A549 (cell line): ENCODE results near the gene COPS6. TPM values are rescaled to one million over a fixed set of nuclear protein-coding genes. Genes with fewer than 3 reads are reported as not detected.

ENCODE experiments used
- ATOH8 ChIP-seq: fragments of 250-450 bp; sonication (Bioruptor Pico); IDR thresholded peaks from 2 replicates; pipeline ENCODE4 v1.5.0; 2020; ENCODE audit warnings: low read depth, mild to moderate bottlenecking, moderate library complexity
- CBX2 ChIP-seq: fragments of 200-600 bp; sonication (generic); IDR thresholded peaks from 2 replicates; pipeline ENCODE4 v1.6.1; 2016; ENCODE audit warnings: low read depth, mild to moderate bottlenecking, borderline replicate concordance
- CBX8 ChIP-seq: fragments of 200-600 bp; sonication (generic); IDR thresholded peaks from 2 replicates; pipeline ENCODE4 v1.6.1; 2016
- CEBPB ChIP-seq, 2 experiments: fragments of >200 bp in 1 of 2; sonication (Bioruptor Twin) in 1 of 2; formaldehyde crosslinking in 1 of 2; IDR thresholded peaks; 2 replicates each; pipeline ENCODE4 v1.6.1; 2012 to 2016
- CHD2 ChIP-seq: fragments of 150-350 bp; IDR thresholded peaks from 2 replicates; pipeline ENCODE4 v1.6.1; 2014; ENCODE audit warnings: low read length; ENCODE audit not compliant: partially characterized antibody
- CHD4 ChIP-seq: fragments of 200-600 bp; sonication (generic); IDR thresholded peaks from 2 replicates; pipeline ENCODE4 v1.6.1; 2016; ENCODE audit warnings: antibody characterized with exemption, mild to moderate bottlenecking, borderline replicate concordance
- EHF ChIP-seq: fragments of 250-450 bp; sonication (Bioruptor Pico); IDR thresholded peaks from 2 replicates; pipeline ENCODE4 v1.5.0; 2020; ENCODE audit warnings: mild to moderate bottlenecking
- ESRRA ChIP-seq: fragments of 150-350 bp; IDR thresholded peaks from 2 replicates; pipeline ENCODE4 v1.6.1; 2014; ENCODE audit warnings: mild to moderate bottlenecking, low read length, borderline replicate concordance
- FOSB ChIP-seq: fragments of 250-450 bp; sonication (Bioruptor Pico); IDR thresholded peaks from 2 replicates; pipeline ENCODE4 v1.5.0; 2020; ENCODE audit warnings: mild to moderate bottlenecking, moderate library complexity
- FOSL2 ChIP-seq, 2 experiments: fragments of 450-650 bp in 1 of 2; fragments of >200 bp in 1 of 2; sonication (Bioruptor Twin) in 1 of 2; formaldehyde crosslinking; IDR thresholded peaks; 2 replicates each; pipeline versions ENCODE4 v1.5.0 to v1.6.1; 2016 to 2020; ENCODE audit warnings: mild to moderate bottlenecking in 1 of 2, moderate library complexity in 1 of 2
- GATA3 ChIP-seq: IDR thresholded peaks from 2 replicates; pipeline ENCODE4 v1.6.1; 2012; ENCODE audit warnings: borderline replicate concordance
- HEYL ChIP-seq: fragments of 250-450 bp; sonication (Bioruptor Pico); IDR thresholded peaks from 2 replicates; pipeline ENCODE4 v1.8.0; 2021; ENCODE audit warnings: mild to moderate bottlenecking, moderate library complexity
- HMGXB4 ChIP-seq: fragments of 250-450 bp; sonication (Bioruptor Pico); IDR thresholded peaks from 2 replicates; pipeline ENCODE4 v1.5.0; 2021; ENCODE audit warnings: mild to moderate bottlenecking, moderate library complexity, borderline replicate concordance
- HOXA7 ChIP-seq: fragments of 250-450 bp; sonication (Bioruptor Pico); IDR thresholded peaks from 2 replicates; pipeline ENCODE4 v1.5.0; 2020; ENCODE audit warnings: mild to moderate bottlenecking, moderate library complexity
- HOXB5 ChIP-seq: fragments of 250-450 bp; sonication (Bioruptor Pico); IDR thresholded peaks from 2 replicates; pipeline ENCODE4 v1.5.0; 2020; ENCODE audit warnings: mild to moderate bottlenecking, moderate library complexity
- JUNB ChIP-seq: fragments of >200 bp; sonication (Bioruptor Twin); formaldehyde crosslinking; IDR thresholded peaks from 2 replicates; pipeline ENCODE4 v1.6.1; 2016
- KDM1A ChIP-seq: fragments of 200-600 bp; sonication (generic); IDR thresholded peaks from 2 replicates; pipeline ENCODE4 v1.6.1; 2016; ENCODE audit warnings: low read depth, mild to moderate bottlenecking
- MAFK ChIP-seq: fragments of 450-650 bp; IDR thresholded peaks from 2 replicates; pipeline ENCODE4 v1.6.1; 2014; ENCODE audit not compliant: partially characterized antibody
- PHF8 ChIP-seq: fragments of 200-600 bp; sonication (generic); IDR thresholded peaks from 2 replicates; pipeline ENCODE4 v1.6.1; 2016; ENCODE audit warnings: low read depth, mild to moderate bottlenecking, antibody characterized with exemption, moderate library complexity, borderline replicate concordance
- POLR2A ChIP-seq: IDR thresholded peaks from 2 replicates; pipeline ENCODE4 v1.6.1; 2012; ENCODE audit warnings: mild to moderate bottlenecking, low read length
- POLR2AphosphoS2 ChIP-seq: conservative IDR thresholded peaks from 2 replicates; pipeline ENCODE4 v1.6.1; 2012; ENCODE audit warnings: low read length, improper control_type of control experiment, inconsistent platforms
- RAD21 ChIP-seq, 2 experiments: fragments of >200 bp in 1 of 2; sonication (Bioruptor Twin) in 1 of 2; formaldehyde crosslinking in 1 of 2; IDR thresholded peaks in 1 of 2; conservative IDR thresholded peaks in 1 of 2; 2 replicates in 1 of 2; 3 replicates in 1 of 2; pipeline ENCODE4 v1.6.1; 2012 to 2018; ENCODE audit warnings: inconsistent platforms in 1 of 2
- RARB ChIP-seq: fragments of 250-450 bp; sonication (Bioruptor Pico); IDR thresholded peaks from 2 replicates; pipeline ENCODE4 v1.8.0; 2021; ENCODE audit warnings: mild to moderate bottlenecking, moderate library complexity
- RFX5 ChIP-seq: fragments of 450-650 bp; IDR thresholded peaks from 2 replicates; pipeline ENCODE4 v1.7.1; 2014; ENCODE audit warnings: antibody characterized with exemption, mild to moderate bottlenecking, moderate library complexity
- USF2 ChIP-seq: fragments of 450-650 bp; IDR thresholded peaks from 2 replicates; pipeline ENCODE4 v1.6.1; 2014; ENCODE audit warnings: antibody characterized with exemption
- ZNF302 ChIP-seq: fragments of 250-450 bp; sonication (Bioruptor Pico); IDR thresholded peaks from 2 replicates; pipeline ENCODE4 v1.9.0; 2021; ENCODE audit warnings: inconsistent platforms, mild to moderate bottlenecking, moderate library complexity
- ZSCAN20 ChIP-seq: fragments of 250-450 bp; sonication (Bioruptor Pico); IDR thresholded peaks from 2 replicates; pipeline ENCODE4 v1.8.0; 2022; ENCODE audit warnings: mild to moderate bottlenecking, moderate library complexity
- polyA plus RNA-seq, 4 experiments: library from polyadenylated mRNA; depleted of rRNA in 3 of 4; stranded (reverse); fragments of >200 nt; fragmentation: RNase III in 1 of 4; extraction: RNeasy Plus Mini Kit Qiagen cat#74134 plus additional on column Dnase treatment in 1 of 4; gene quantifications; 2 replicates in 3 of 4; 3 replicates in 1 of 4; pipeline ENCODE4 v1.2.3, GENCODE V29; 2011 to 2017

Gene COPS6
- polyA plus RNA-seq, 2 of the 4 experiments (the other 2 are of a cell fraction), result 192 to 219 TPM

GRCh38 chr7:100119072-100119969 lies 30.6 kb downstream of the COPS6 start, which contains the start of the genes CNPY4 and TAF6 (continued):
- TF ChIP-seq HMGXB4, result no peak
- no peak for TF ChIP-seq CBX8
- TF ChIP-seq EHF (CRISPR knock-in tag), result no peak
- no peak for TF ChIP-seq CHD4
- no peak for TF ChIP-seq HOXA7 (CRISPR knock-in tag)
- TF ChIP-seq KDM1A, result no peak
- no peak for TF ChIP-seq ZSCAN20 (CRISPR knock-in tag)
- TF ChIP-seq USF2, result no peak
- TF ChIP-seq POLR2A, result peak; percentile 89
- TF ChIP-seq PHF8, result peak; percentile 78; the same call in 1 of the 2 replicates
- TF ChIP-seq RARB (CRISPR knock-in tag), result no peak
- TF ChIP-seq CHD2, result no peak
- TF ChIP-seq GATA3, result peak; percentile 6; the same call in 1 of the 2 replicates
- TF ChIP-seq ATOH8 (CRISPR knock-in tag), result no peak
- no peak for TF ChIP-seq CBX2
- peak; percentile 91 for TF ChIP-seq RFX5
- no peak for TF ChIP-seq RAD21 (conservative IDR thresholded peaks at IDR 0.05 in 1 of 2, IDR thresholded peaks at IDR 0.05 in 1 of 2)
- peak; percentile 41 for TF ChIP-seq MAFK
- TF ChIP-seq HOXB5 (CRISPR knock-in tag), result no peak
- no peak for TF ChIP-seq HEYL
- no peak for TF ChIP-seq ZNF302 (CRISPR knock-in tag)
- TF ChIP-seq POLR2AphosphoS2, result 0 out of 2 replicates have a peak, but pooled peaks have one; percentile 25
- no peak for TF ChIP-seq ESRRA
- TF ChIP-seq FOSL2 (IDR thresholded peaks at IDR 0.05), result no peak
- TF ChIP-seq FOSL2 (CRISPR knock-in tag; IDR thresholded peaks at IDR 0.05), result 0 out of 2 replicates have a peak, but pooled peaks have one; percentile 7
- no peak for TF ChIP-seq JUNB
- no peak for TF ChIP-seq FOSB
- TF ChIP-seq CEBPB (IDR thresholded peaks at IDR 0.05), result no peak
